B cell (primary cell): ENCODE results near the gene FKRP. TPM values are rescaled to one million over a fixed set of nuclear protein-coding genes. Genes with fewer than 3 reads are reported as not detected.

Source experiments
- ATAC-seq: fragments of 200-7000 bp; cut with Tn5 transposase; one replicate; pipeline ENCODE4 v1.10.0; 2021; ENCODE audit warnings: low read depth, mild to moderate bottlenecking, moderate number of reproducible peaks, moderate library complexity
- CTCF ChIA-PET: fragments of 350-600 bp; sonication (Branson Sonifier 250); formaldehyde crosslinking; loops from one replicate; lab custom pipeline; 2021; ENCODE audit warnings: antibody characterized with exemption, inconsistent platforms; lab: Charles Lee
- POLR2A ChIA-PET: fragments of 350-600 bp; sonication (Branson Sonifier 250); formaldehyde crosslinking; loops from one replicate; lab custom pipeline; 2021; ENCODE audit warnings: antibody characterized with exemption; lab: Charles Lee
- DNase-seq: peaks from one replicate; pipeline ENCODE4 v3.0.0; 2013
- H2AFZ ChIP-seq: 2 replicates; pipeline ENCODE4 v1.6.1; 2012; ENCODE audit warnings: mild to moderate bottlenecking, low read depth, low read length; ENCODE audit not compliant: insufficient read depth, poor library complexity, severe bottlenecking
- H3K27ac ChIP-seq, 2 donors: 1 replicate in 1 of 2; 2 replicates in 1 of 2; pipeline ENCODE4 v1.5.1; 2012 to 2013; ENCODE audit warnings: low read length in 2 of 2, mild to moderate bottlenecking in 2 of 2, moderate library complexity in 1 of 2
- H3K27me3 ChIP-seq, 4 experiments: fragments of 200-600 bp in 1 of 4; sonication (generic) in 1 of 4; replicated peaks in 1 of 4; 1 replicate in 2 of 4; 2 replicates in 2 of 4; pipeline versions ENCODE4 v1.6.1 to v1.7.0; 2013 to 2016; ENCODE audit warnings: low read length in 3 of 4, mild to moderate bottlenecking in 2 of 4, mixed read lengths in 1 of 4, moderate library complexity in 1 of 4; ENCODE audit not compliant: insufficient read depth in 4 of 4, control insufficient read depth in 3 of 4; ENCODE audit errors: control extremely low read depth in 1 of 4
- H3K36me3 ChIP-seq, 2 experiments: replicated peaks in 1 of 2; 1 replicate in 1 of 2; 2 replicates in 1 of 2; pipeline versions ENCODE4 v1.6.1 to v1.7.1; 2013; ENCODE audit warnings: low read length in 1 of 2; ENCODE audit not compliant: insufficient read depth in 2 of 2, control insufficient read depth in 1 of 2; ENCODE audit errors: control extremely low read depth in 1 of 2, extremely low read depth in 1 of 2
- H3K4me1 ChIP-seq, 2 donors: fragments of 200-600 bp in 1 of 2; sonication (generic) in 1 of 2; 1 replicate in 1 of 2; 2 replicates in 1 of 2; pipeline versions ENCODE4 v1.5.1 to v1.6.1; 2013 to 2017; ENCODE audit warnings: low read length in 2 of 2; ENCODE audit not compliant: control insufficient read depth in 2 of 2, insufficient read depth in 2 of 2
- H3K4me2 ChIP-seq: replicated peaks from 2 replicates; pipeline ENCODE3; 2012; ENCODE audit warnings: mild to moderate bottlenecking, low read depth, low read length; ENCODE audit not compliant: poor library complexity, severe bottlenecking
- H3K4me3 ChIP-seq, 5 experiments: fragments of 200-600 bp in 1 of 5; sonication (generic) in 1 of 5; 1 replicate in 3 of 5; 2 replicates in 2 of 5; pipeline versions ENCODE4 v1.5.1 to v1.7.0; 2011 to 2016; ENCODE audit warnings: low read length in 4 of 5, mild to moderate bottlenecking in 4 of 5, low read depth in 2 of 5, control low read depth in 1 of 5, moderate library complexity in 1 of 5; ENCODE audit not compliant: insufficient read depth in 1 of 5; ENCODE audit errors: control extremely low read depth in 1 of 5, extremely low read depth in 1 of 5
- H3K79me2 ChIP-seq: fragments of 200-600 bp; sonication (generic); one replicate; pipeline ENCODE4 v1.6.0; 2016; ENCODE audit warnings: low read length; ENCODE audit not compliant: control insufficient read depth, insufficient read depth
- H3K9ac ChIP-seq: fragments of 200-600 bp; sonication (generic); 2 replicates; pipeline ENCODE4 v1.6.1; 2017; ENCODE audit warnings: mild to moderate bottlenecking, low read length, moderate library complexity
- H3K9me3 ChIP-seq, 3 donors: one replicate each; pipeline versions ENCODE4 v1.6.1 to v1.7.1; 2013; ENCODE audit warnings: low read length in 2 of 3; ENCODE audit not compliant: control insufficient read depth in 2 of 3, insufficient read depth in 1 of 3; ENCODE audit errors: control extremely low read depth in 1 of 3
- H4K20me1 ChIP-seq: 2 replicates; pipeline ENCODE4 v1.6.0; 2012; ENCODE audit warnings: mild to moderate bottlenecking, low read length; ENCODE audit not compliant: insufficient read depth, control insufficient read depth, poor library complexity, severe bottlenecking
- H3K27ac Mint-ChIP-seq: one replicate; pipeline ENCODE4 v1.8.0; 2021; ENCODE audit warnings: mixed read lengths
- H3K27me3 Mint-ChIP-seq: one replicate; pipeline ENCODE4 v1.8.0; 2021; ENCODE audit warnings: mixed read lengths
- H3K4me1 Mint-ChIP-seq: one replicate; pipeline ENCODE4 v1.8.0; 2021; ENCODE audit warnings: mixed read lengths
- H3K4me3 Mint-ChIP-seq: one replicate; pipeline ENCODE4 v1.8.0; 2021; ENCODE audit warnings: mixed read lengths
- H3K9me3 Mint-ChIP-seq: one replicate; pipeline ENCODE4 v1.8.0; 2022; ENCODE audit warnings: mixed read lengths; ENCODE audit not compliant: insufficient read depth
- CTCF ChIP-seq: fragments of 200-600 bp; IDR thresholded peaks from one replicate; pipeline ENCODE4 v1.8.0; 2022; ENCODE audit warnings: antibody characterized with exemption, mild to moderate bottlenecking
- EZH2 ChIP-seq: IDR thresholded peaks from 2 replicates; pipeline ENCODE4 v1.6.1; 2012; ENCODE audit warnings: borderline replicate concordance, low read depth, mild to moderate bottlenecking, moderate library complexity, low read length; ENCODE audit not compliant: insufficient read depth, poor library complexity, severe bottlenecking
- WGBS: methylation state at CpG from one replicate; pipeline ENCODE4 v1.1.5; 2013; ENCODE audit warnings: missing lambda C conversion rate; ENCODE audit not compliant: insufficient coverage; 5-methylcytosine and 5-hydroxymethylcytosine counted together
- intact Hi-C: fragments of 100-400 bp; cut with micrococcal nuclease; formaldehyde crosslinking; loops from one replicate; pipeline ENCODE4 v1.10.0; 2022
- polyA plus RNA-seq: library from polyadenylated mRNA; depleted of rRNA; stranded (reverse); fragments of >200 nt; gene quantifications from 2 replicates; pipeline ENCODE4 v1.2.3, GENCODE V29; 2012
- total RNA-seq, 2 donors: library from RNA; stranded (reverse); fragments of 120-200 nt in 1 of 2; gene quantifications; 1 replicate in 1 of 2; 2 replicates in 1 of 2; pipeline versions ENCODE4 v1.2.3 to v1.2.4, GENCODE V29; 2013 to 2022

The FKRP gene
- total and polyA plus RNA-seq, 2 donors (not counting 1 experiment from before 2014, with no cell fraction given) = 30.2 to 38.8 TPM

GRCh38 chr19:46748325-46749109 is 2.7 kb downstream of the FKRP start:
- H3K9ac ChIP-seq = no peak overlapping the region
- H3K27ac ChIP-seq = no peak overlapping the region
- ChIA-PET CTCF (interaction anchor here (0.5 to 4.7 kb wide), 26 partner anchors 7 to 398 kb away, joined by 3 to 51 read pairs (median 4); partner anchors contain the start of genes CALM3 and SLC1A5), POLR2A (interaction anchor here (0.6 kb wide), 2 partner anchors 25 to 47 kb away, joined by 5 to 7 read pairs; no protein-coding TSS in a partner anchor)
- Mint-ChIP-seq H3K9me3 (no peaks in the 10 kb centered on the region), H3K27ac (peak overlapping the region; percentile 65), H3K27me3 (no peaks in the 10 kb centered on the region), H3K4me1 (peaks cover 42% of the 10 kb centered on the region), H3K4me3 (peak overlapping the region; percentile 52)
- no peak overlapping the region for H3K4me3 ChIP-seq
- H2AFZ ChIP-seq = no peak overlapping the region
- intact Hi-C loops = loop anchor here (1.0 to 5.0 kb wide), 3 partner anchors 39 to 219 kb away; partner anchors contain the start of gene SLC1A5
- peaks cover 34% of the 10 kb centered on the region for H3K79me2 ChIP-seq
- peak; percentile 75 for TF ChIP-seq CTCF
- no peak for TF ChIP-seq EZH2
- WGBS = 99% methylated on average over 10 of the region's 21 CpGs
- H3K36me3 ChIP-seq = peaks cover 0 to 4% of the 10 kb centered on the region in 2 experiments
- no peaks in the 10 kb centered on the region for H3K27me3 ChIP-seq
- H3K4me2 ChIP-seq = no peak overlapping the region
- peaks cover 15 to 31% of the 10 kb centered on the region in 2 donors for H3K4me1 ChIP-seq
- peak; percentile 74 for DNase-seq
- no peak for ATAC-seq
- no peaks in the 10 kb centered on the region for H3K9me3 ChIP-seq
- H4K20me1 ChIP-seq = peaks cover 34% of the 10 kb centered on the region
